Astrocyte of the spinal cord (primary cell): ENCODE results near the gene TTC7B.

Experiments used
- DNase-seq: peaks from one replicate; pipeline ENCODE4 v3.0.0; 2011; ENCODE audit warnings: low read depth, low spot score
- H3K4me3 ChIP-seq: 2 replicates; pipeline ENCODE4 v1.5.1; 2011; ENCODE audit warnings: low read depth, mild to moderate bottlenecking, low read length, moderate library complexity
- CTCF ChIP-seq: IDR thresholded peaks from 2 replicates; pipeline ENCODE4 v1.5.1; 2012; ENCODE audit warnings: low read depth, mild to moderate bottlenecking, low read length, inconsistent platforms
- in situ Hi-C: cut with HindIII; loops from 2 replicates; pipeline ENCODE4 v1.10.0; 2017; ENCODE audit warnings: low sequenced_read_pairs

Gene TTC7B

GRCh38 chr14:90500665-90501370 is 315.4 kb downstream of the TTC7B start:
- no peak for TF ChIP-seq CTCF
- in situ Hi-C loops, result no loop called here
- DNase-seq, result no peak
- H3K4me3 ChIP-seq, result no peak overlapping the region

- in situ Hi-C loops, result no loop called here
- no peak overlapping the region for H3K4me3 ChIP-seq
- no peak for DNase-seq
- no peak for TF ChIP-seq CTCF
Observed at GRCh38 chr14:90499908-90500664, 316.1 kb downstream of the TTC7B start.

- no peak overlapping the region for H3K4me3 ChIP-seq
- in situ Hi-C loops, result no loop called here
- no peak for DNase-seq
- no peak for TF ChIP-seq CTCF
Observed at GRCh38 chr14:90499121-90499520, 317.1 kb downstream of the TTC7B start.

- no peak for TF ChIP-seq CTCF
- in situ Hi-C loops, result no loop called here
- H3K4me3 ChIP-seq, result no peak overlapping the region
- DNase-seq, result no peak
Observed at GRCh38 chr14:90498198-90498597, 318.0 kb downstream of the TTC7B start.

GRCh38 chr14:90496379-90496778 is 319.9 kb downstream of the TTC7B start:
- no peak for DNase-seq

More at GRCh38 chr14:90496379-90496778, 319.9 kb downstream of the TTC7B start:
- TF ChIP-seq CTCF, result no peak
- H3K4me3 ChIP-seq, result no peak overlapping the region
- in situ Hi-C loops, result no loop called here
